Smooth muscle cell of the coronary artery (primary cell): Measurements from ENCODE around the gene IGFALS. TPM values are rescaled to one million over a fixed set of nuclear protein-coding genes. Genes with fewer than 3 reads are reported as not detected.

ENCODE experiments used
- total RNA-seq: library from RNA; depleted of rRNA; stranded (reverse); fragments of >200 nt; gene quantifications from 2 replicates; pipeline ENCODE4 v1.2.3, GENCODE V29; 2014; ENCODE audit warnings: low replicate concordance

The IGFALS gene
- under 0.01 TPM in 2 replicates for total RNA-seq

DNA sequence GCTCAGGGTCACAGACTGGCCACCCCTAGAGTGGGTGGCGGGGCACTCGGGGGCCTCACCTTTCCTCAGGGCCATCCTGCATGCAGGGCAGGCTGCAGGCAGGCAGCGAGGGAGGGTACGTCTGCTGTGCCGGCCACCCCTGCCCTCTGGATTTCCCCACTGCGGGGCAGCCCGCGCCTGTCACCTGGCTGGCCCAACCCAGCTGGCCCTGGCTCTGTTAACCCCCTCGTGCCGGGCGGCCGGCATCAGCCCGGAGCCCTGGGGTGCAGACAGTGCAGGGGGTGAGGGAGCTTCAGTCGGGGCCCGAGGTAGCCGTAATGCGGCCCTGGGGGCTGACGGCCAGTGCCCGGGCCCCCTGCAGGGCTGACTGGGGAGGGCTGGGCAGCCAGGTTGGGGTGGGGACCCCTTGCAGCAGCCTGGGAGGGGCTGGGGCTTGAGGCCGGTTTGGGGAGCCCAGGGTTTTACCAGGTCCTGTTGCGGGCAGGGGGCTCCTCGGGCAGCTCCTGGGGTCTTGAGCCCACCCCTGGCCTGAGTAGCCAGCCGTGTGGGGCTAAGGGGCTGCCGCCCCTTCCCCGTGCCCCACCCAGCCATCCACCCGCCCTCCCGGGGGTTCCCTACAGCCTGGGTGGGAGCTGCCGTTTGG lies at the start of gene IGFALS:
Gene IGFALS, minus strand, starts transcription at position 128 of the 643 bp plus-strand sequence. Its CDS starts 53 bp downstream, at position 75.

DNA sequence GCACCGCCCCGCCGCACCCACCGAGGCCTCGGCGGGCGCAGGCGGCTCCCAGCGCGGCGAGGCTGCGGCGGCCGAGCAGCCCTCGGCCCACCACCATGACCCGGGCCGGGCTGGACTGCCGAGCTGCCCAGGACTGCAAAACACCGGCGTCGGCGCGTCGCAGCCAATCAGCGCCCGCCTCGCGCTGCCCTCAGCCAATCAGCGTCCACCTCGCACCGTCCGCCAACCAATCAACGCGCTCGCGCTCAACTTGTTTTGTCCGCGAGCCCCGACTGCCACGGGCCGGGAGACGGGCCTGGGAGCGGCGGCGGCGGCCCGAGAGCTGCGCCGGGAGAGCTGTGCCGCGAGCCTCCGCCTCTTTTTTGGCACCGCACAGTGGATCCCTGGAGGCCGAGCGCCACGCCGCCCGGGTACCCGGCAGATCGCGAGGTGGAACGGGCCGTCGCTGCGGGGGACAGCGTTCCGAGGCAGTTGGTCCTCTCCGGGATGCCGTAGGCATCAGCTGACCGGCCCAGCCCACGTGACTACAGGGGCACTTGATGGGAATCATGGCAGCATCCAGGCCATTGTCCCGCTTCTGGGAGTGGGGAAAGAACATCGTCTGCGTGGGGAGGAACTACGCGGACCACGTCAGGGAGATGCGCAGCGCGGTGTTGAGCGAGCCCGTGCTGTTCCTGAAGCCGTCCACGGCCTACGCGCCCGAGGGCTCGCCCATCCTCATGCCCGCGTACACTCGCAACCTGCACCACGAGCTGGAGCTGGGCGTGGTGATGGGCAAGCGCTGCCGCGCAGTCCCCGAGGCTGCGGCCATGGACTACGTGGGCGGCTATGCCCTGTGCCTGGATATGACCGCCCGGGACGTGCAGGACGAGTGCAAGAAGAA lies 33.4 kb upstream of the IGFALS start, which contains the start of the genes FAHD1 and HAGH:
Gene FAHD1, plus strand, starts transcription at position 516 of the 883 bp plus-strand sequence. Its CDS starts 33 bp downstream, at position 549.
Gene HAGH, minus strand, starts transcription at position 135 of the 883 bp plus-strand sequence. Its CDS starts 38 bp downstream, at position 97.

DNA sequence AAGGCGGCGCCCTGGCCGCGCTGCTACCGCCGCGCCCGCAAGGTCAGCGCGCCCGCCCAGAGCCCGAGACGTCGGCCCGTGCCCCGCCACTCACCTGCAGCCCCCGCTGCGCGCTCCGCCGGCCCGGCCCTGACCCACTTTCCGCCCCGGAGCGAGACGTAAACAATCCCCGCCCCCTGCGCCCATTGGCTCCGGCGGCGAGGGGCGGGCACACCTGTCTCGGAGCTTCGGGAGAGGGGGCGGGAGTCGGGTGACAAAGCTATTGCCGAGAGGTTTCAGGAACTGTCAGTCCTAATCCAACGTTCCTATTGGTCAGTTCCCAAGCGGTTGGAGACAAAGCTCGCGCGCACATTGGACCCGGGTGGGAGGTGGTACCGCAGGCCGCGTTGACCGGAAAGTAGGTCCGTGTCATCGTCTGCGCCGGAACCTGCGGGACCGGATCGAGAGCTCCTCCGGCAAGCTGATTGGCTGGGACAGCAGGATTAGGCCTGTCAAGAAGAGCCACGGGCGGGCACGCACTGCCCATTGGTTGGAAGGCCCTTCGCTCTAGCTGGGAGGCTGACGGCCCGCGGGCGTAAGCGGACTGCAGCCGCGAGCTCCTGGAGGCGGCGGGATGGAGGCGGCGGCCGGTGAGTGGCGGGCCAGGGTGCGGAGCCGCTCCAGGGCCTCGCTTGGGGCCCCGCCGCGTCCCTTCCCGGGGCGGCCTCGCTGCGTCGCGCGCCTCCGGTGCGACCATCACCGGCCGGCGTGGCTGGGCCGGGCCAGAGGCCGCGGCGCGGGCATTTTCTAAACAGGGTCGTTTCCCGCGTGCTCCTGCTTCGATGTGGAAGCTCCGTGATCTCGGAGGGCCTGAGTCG lies 10.9 kb downstream of the IGFALS start, which contains the start of the genes NUBP2 and SPSB3:
Gene NUBP2, plus strand, starts transcription at position 553 of the 857 bp plus-strand sequence. Its CDS starts 61 bp downstream, at position 614.
Gene SPSB3, minus strand, starts transcription at position 164 of the 857 bp plus-strand sequence. CDS start 1,088 bp downstream, outside the sequence.

DNA sequence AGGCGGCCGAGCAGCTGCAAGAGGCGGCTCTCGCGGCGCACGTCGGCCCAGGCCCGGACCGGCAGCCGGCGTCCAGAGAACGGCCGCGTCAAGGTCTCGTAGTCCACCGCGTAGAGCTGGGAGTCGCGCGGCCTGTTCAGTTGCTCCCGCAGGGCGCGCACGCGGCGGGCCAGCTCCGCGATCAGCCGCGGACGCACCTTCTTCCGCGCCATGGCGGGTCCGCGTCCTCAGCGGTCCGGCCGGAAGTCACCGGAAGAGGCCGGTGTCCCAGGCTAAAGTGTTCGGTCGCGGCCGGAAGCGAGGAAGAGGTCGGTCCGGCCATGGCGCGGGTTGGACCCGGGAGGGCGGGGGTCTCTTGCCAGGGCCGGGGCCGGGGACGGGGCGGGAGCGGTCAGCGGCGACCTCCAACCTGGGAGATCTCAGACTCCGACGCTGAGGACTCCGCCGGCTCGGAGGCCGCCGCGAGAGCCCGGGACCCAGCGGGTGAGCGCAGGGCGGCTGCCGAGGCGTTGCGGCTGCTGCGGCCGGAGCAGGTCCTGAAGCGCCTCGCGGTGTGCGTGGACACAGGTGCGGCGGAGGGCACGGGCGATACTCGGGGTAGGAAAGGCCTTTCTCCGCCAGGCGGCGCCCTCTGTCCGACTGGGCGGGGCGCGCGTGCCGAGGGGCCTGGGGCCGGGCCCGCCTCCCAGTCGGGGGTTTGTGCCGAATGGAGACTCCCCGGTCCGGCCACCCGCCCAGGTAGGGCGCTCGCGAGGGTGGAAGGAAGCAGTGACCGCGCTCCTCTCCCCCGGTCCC lies 20.4 kb downstream of the IGFALS start, which contains the start of gene MRPS34:
Gene MRPS34, minus strand, starts transcription at position 227 of the 795 bp plus-strand sequence. Its CDS starts 15 bp downstream, at position 212.

DNA sequence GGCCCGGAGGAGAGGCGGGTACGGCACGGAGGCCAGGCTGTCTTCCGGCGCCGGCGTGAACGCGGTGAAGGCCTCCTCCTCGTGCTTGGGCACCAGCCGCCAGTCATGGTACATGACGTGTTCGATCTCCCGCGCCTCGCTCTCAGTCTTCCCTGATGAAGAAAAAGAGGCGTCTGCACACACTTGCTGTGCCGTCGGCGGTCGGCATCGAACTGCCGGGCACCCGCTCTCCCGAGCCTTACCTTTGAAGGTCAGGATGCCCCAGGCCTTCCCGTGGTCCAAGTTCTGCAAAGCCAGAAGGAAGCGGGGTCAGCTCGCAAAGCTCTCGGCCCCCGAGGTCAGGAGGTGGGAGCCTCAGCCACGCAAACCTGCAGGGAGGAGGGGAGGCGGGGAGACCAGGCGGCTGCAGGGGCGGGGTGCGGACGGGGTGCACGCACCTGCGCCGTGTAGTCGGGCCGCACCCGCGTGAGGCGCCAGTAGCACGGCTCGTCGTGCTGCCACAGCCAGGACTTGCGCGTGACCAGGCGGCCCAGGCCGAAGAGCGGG lies 21.1 kb downstream of the IGFALS start, which contains the start of gene EME2:
Gene EME2, plus strand, starts transcription at position 449 of the 546 bp plus-strand sequence. CDS start 418 bp downstream, outside the sequence.

DNA sequence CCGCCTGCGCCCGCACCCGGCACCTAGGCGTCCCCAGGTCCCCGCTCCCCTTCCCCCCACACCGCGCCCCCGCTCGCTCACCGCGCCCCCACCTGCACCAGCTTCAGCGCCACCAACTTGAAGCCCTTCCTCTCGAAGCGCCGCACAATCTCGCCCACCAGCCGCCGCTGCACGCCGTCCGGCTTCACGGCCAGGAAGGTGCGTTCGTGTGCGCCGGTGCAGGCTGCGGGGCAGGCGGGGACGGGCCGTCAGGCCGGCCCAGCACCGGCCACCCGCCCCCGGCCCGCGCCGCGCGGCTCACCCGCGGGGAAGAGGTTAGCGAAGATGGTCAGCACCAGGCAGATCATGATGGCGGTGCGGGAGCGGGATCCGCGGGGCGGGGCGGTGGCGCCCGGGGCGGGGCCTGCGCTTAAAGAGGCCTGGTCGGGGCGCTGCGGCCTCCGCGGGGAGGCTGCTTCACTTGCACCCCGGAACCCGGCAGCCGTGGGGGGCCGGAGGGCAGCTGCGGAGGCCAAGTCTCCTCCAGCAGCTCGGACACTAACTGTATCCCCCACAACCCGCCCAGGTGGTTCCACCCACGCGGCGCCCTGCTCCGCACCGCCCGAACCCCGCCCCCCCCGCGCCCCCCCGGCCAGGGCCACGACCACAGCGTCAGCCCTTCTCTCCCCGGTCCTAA lies 22.2 kb downstream of the IGFALS start, which contains the start of gene NME3:
Gene NME3, minus strand, starts transcription at position 356 of the 676 bp plus-strand sequence. Its CDS starts 9 bp downstream, at position 347.

Other genes starting within 250 kb of the IGFALS start
- gene IFT140, start 181.6 kb downstream of the IGFALS start, total RNA-seq, result 23.9 and 68.7 TPM in 2 replicates
- gene CRAMP1, start 181.3 kb downstream of the IGFALS start, total RNA-seq, result 4.4 and 4.8 TPM in 2 replicates
- gene JPT2, start 115.4 kb downstream of the IGFALS start, total RNA-seq, result 8.8 and 26.7 TPM in 2 replicates
- 31.8 and 51.6 TPM in 2 replicates for gene MAPK8IP3, start 87.5 kb downstream of the IGFALS start, total RNA-seq
- 35.7 and 45.9 TPM in 2 replicates for gene NME3, start 22.2 kb downstream of the IGFALS start, total RNA-seq
- gene EME2, start 20.9 kb downstream of the IGFALS start, total RNA-seq, result 5.0 TPM in 2 replicates
- gene MRPS34, start 20.6 kb downstream of the IGFALS start, total RNA-seq, result 71.6 and 87.2 TPM in 2 replicates
- gene SPSB3, start 11.1 kb downstream of the IGFALS start, total RNA-seq, result 30.8 and 55.7 TPM in 2 replicates
- 30.3 and 65.2 TPM in 2 replicates for gene NUBP2, start 10.7 kb downstream of the IGFALS start, total RNA-seq
- 51.5 and 65.6 TPM in 2 replicates for gene HAGH, start 33.1 kb upstream of the IGFALS start, total RNA-seq
- gene FAHD1, start 33.5 kb upstream of the IGFALS start, total RNA-seq, result 71.6 and 134 TPM in 2 replicates
- 0.23 TPM in 1 of 2 replicates, not detected in the other for gene MEIOB, start 78.5 kb upstream of the IGFALS start, total RNA-seq
- gene HS3ST6, start 124.7 kb upstream of the IGFALS start, total RNA-seq, result not detected in 2 replicates
- gene MSRB1, start 149.5 kb upstream of the IGFALS start, total RNA-seq, result 4.8 and 8.5 TPM in 2 replicates
- 0.12 TPM in 1 of 2 replicates, not detected in the other for gene RPL3L, start 161.0 kb upstream of the IGFALS start, total RNA-seq
- 221 and 281 TPM in 2 replicates for gene NDUFB10, start 165.8 kb upstream of the IGFALS start, total RNA-seq
- gene RPS2, start 171.1 kb upstream of the IGFALS start, total RNA-seq, result 3,947 and 4,144 TPM in 2 replicates
- not detected in 2 replicates for gene RNF151, start 173.2 kb upstream of the IGFALS start, total RNA-seq
- gene TBL3, start 178.3 kb upstream of the IGFALS start, total RNA-seq, result 36.2 and 36.5 TPM in 2 replicates
- not detected in 2 replicates for gene NOXO1, start 187.8 kb upstream of the IGFALS start, total RNA-seq
- gene GFER, start 190.5 kb upstream of the IGFALS start, total RNA-seq, result 6.4 and 11.7 TPM in 2 replicates
- gene SYNGR3, start 196.3 kb upstream of the IGFALS start, total RNA-seq, result 0.94 and 4.9 TPM in 2 replicates
- gene ZNF598, start 216.1 kb upstream of the IGFALS start, total RNA-seq, result 9.9 and 12.0 TPM in 2 replicates
- 0.23 and 0.60 TPM in 2 replicates for gene NPW, start 226.1 kb upstream of the IGFALS start, total RNA-seq
- gene NHERF2, start 233.2 kb upstream of the IGFALS start, total RNA-seq, result 8.2 and 48.6 TPM in 2 replicates